CD4-positive, alpha-beta T cell treated with Interleukin-4 for 1 hour (primary cell): ENCODE results near the gene POLD2.

Experiments used
- DNase-seq, 2 donors: peaks; one replicate each; pipeline ENCODE4 v3.0.0-alpha.2; 2020 to 2022

Gene POLD2

GRCh38 chr7:44100458-44101302, 22.7 kb downstream of the POLD2 start:
- DNase-seq, result no peak

DNA sequence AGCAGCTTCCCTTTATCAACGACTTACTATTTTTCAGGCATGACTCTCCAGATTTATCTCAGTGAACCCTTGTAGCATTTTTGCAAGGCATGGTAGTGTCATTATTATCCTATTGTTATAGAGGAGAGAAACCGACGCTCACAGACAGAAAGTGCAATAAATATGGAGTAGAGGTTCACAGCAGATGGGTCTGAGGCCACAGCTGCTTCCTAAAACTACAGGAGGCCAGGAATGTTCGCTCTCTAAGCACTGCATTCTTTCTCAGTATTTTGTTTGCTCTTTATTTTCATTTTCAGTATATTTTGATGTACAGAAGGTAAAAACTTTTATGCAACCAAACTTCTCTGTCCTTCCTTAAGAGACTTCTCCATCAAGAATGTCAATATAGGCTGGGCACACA, 23.7 kb downstream of the POLD2 start:
- no peak for DNase-seq

DNA sequence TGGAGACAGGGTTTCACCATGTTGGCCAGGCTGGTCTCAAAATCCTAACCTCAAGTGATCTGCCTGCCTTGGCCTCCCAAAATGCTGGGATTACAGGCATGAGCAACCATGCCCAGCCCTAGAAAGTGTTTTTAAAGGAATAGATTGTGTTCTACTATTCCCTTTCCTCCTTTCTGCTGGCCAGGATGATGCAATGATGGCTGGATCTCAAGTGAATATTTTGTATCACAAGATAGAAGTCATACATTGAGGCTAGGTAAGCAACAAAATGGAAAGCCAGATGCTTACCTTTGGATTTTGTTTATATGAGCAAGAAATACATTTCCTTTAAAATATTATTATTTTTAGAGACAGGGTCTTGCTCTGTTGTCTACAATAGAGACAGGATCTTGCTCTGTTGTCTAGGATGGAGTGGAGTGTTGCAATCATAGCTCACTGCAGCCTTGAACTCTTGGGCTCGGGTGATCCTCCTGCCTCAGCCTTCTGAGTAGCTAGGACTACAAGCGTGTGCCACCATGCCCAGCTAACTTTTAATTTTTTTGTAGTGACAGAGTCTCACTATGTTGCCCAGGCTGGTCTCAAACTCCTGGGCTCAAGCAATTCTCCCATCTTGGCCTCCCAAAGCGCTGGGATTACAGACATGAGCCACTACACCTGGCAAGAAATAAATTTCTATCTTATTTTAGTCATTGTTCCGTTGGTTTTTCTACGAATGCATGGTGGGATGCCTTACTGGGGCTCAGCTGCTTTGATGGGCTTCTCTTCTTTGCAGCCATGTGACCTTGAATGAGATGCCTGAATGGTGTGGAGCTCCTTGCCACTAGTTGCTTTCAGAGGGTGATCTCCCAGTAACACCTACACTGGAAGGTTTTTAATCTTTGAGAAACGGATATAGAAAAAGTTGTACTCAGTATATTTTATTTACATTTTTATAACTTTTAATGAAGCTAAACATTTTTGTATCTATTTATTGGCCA, 25.0 kb downstream of the POLD2 start:
- no peak for DNase-seq

GRCh38 chr7:44097064-44097932, 26.1 kb downstream of the POLD2 start:
- peak in 1 of 2 donors; percentile 50 for DNase-seq

- DNase-seq, result no peak
Observed at GRCh38 chr7:44096326-44096881, 26.9 kb downstream of the POLD2 start.

GRCh38 chr7:44095781-44096180, 27.6 kb downstream of the POLD2 start:
- DNase-seq, result no peak

GRCh38 chr7:44094883-44095592, 28.3 kb downstream of the POLD2 start:
- no peak for DNase-seq

- no peak for DNase-seq
Observed at GRCh38 chr7:44094365-44094764, 29.0 kb downstream of the POLD2 start.

- DNase-seq, result no peak
Observed at GRCh38 chr7:44093102-44093641, 30.2 kb downstream of the POLD2 start.

DNA sequence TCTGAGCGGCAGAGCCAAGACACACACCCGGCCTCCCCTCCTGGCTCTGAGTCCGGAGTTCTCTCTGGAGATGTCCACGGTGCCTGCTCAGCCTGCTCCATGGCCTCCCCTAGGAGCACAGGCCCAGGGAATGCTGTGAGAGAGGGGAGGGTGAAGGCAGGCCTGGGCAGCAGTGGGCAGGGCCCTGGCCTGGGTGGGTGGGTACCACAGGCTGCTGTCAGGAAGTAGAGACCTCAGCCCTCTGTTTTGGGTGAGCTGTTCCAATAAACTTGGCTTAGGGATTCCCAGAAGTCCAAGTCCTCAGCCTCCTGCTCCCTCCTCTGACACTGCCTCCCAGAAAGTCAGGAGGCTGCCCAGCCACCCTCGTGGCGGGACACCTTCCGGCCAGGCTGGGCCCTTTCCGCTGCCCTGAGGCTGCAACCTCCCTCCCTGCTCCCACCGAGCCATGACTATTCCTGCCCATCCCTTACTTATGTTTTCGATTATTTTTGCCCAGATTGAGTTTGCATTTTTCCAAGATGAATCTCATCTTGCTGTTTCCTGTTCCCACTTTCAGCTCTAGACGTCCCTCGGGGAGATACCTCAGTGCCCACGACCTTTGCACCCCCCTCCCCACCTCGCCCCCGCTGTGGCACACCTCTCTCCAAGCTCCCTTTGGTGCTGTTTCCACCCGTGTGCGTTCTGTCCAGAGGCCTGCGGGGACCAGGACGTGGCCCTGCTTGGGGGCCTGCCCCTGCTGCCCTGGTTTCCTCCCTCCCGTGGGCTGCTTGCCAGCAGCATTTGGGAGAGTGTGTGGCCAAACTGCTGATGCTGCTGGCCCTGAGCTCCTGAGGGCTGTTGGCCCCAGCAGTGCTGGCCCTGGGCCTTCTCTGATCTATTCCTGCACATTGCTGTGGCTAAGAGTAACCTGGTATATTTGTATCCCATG, 35.2 kb downstream of the POLD2 start:
- no peak for DNase-seq

DNA sequence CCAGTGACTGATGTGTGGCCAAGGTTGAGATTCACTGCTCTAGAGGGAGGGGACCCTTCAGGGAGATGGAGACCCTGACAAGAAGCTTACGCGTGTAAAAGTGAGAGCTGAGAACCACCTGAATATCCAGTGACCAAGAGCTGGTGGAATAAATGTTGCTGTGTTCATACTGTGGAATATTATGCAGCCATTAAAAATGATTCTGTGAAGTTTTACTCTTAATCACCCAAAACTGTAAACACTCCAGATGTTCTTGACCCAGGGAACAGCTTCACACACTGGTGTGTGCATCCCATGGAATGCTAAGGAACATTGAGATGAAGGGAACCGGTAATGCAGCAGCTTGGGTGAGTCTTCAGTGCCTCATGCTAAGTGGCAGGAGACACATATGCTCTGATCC, 36.7 kb downstream of the POLD2 start:
- DNase-seq, result no peak

DNA sequence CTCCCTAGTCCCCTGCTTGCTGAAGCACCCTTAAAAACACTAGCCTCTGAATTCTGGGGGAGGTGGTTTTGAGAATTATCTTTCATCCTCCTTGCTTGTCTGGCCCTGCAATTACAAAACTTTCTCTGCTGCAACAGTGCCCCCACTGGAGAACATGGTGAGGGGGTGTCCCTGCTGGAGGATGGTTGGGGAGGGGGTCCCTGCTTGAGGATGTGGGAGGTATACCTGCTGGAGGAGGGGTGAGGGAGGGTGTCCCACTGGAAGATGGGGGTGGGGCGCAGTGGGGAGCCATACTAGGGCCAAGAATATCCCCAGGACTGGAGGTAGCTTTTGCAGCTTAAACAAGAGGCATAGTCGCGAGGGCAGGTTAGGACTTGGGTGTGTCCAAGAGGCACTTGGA, 37.8 kb downstream of the POLD2 start:
- DNase-seq, result no peak

DNA sequence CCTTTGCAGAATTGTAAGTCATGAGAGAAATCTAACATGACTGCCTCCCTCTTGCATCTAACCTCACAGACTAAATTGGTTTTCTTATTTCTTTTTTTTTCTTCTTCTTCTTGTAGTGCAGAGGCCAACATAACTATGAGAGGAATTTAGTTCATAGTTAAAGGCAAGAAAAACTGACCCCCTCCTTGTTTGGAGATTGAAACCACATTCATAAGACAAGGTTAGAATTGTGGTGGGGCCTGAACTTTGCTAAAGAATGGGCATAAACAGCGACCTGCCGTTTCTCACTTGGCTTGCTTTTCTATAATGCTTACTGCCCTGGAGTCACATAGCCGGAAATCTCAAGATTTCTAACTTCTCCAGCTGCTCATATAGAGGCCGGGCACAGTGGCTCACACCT, 38.6 kb downstream of the POLD2 start:
- DNase-seq, result no peak

GRCh38 chr7:44083796-44084195, 39.6 kb downstream of the POLD2 start:
- no peak for DNase-seq

- DNase-seq, result peak; percentile 99 to 100
Observed at GRCh38 chr7:44082541-44083207, 40.7 kb downstream of the POLD2 start.

DNA sequence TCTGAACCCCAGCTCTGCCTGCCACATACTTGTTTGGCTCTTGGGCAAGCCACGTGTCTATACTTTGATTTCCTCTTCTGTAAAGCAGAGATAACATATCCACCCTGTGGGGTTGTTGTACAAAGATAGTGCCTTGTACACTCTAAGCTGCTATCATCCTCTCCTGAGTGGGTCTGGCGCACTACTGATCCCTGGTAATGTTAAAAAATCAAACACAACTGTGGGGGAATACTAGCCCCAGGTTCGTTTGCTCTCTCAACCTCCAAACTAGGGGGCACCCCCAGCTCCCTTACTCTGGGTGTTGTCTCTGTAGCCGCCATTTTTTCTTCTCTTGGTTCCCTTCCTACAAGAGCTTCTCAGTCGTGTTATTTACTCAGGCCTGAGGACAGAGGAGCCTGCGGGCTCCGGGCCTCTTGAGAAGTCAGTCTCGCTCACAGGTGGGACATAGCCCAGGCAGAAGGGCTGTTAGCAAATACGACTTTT, 42.0 kb downstream of the POLD2 start:
- peak; percentile 44 to 50 for DNase-seq

DNA sequence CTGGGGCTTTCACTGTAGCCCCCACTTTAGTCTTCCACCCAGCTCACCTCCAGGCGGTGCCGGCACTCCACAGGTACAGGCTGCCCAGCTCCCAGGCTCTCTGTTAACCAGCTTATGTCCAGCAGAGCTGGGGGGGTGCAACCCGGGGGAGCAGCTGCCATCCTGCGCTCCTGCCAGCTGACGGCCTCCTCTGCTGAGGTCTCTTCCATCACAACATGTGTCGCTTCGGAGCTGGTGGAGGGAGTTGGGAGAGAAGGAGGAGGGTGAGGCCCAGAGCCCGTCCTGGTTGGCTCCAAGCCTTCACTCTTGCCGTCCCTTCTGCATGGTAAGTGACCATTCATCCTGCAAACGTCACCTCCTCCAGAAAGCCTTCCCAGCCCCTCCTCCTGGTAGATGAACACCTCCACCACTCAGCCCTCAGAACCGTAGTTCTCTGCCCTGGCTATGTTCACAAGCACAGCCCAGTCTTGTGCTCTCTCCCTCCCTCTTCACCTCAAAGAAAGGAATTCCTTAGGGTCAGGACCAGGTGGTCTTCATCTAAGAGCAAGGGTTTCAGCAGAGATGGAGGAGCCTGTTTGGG, 42.6 kb downstream of the POLD2 start:
- no peak for DNase-seq

DNA sequence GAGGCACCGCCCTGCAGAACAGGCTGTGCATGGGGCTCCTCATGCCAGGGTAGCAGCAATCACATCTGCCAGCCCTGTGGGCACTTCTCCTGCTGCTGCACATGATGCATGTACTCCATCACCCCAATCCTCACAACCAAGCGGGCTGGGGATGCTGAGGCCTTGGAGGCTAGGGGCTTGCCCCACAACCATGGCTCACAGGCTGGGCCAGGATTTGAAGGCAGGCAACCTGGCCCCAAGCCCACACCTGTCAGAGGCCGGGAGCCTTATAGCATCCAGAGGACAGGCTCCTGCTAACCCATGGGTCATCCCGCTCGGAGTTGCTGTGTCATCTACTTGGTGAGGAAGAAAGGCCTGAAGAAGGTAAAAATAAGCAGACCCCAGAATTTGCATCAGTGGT, 43.2 kb downstream of the POLD2 start:
- no peak for DNase-seq
